GM23338 (cell line): ENCODE measurements around the gene SCYGR6. TPM values are rescaled to one million over a fixed set of nuclear protein-coding genes. Genes with fewer than 3 reads are reported as not detected.
A peak's percentile ranks its signal among the peaks of the same experiment; 100 is the strongest.

ENCODE experiments used
- ATAC-seq: fragments of 200-7000 bp; cut with Tn5 transposase; 3 replicates; pipeline ENCODE4 v1.9.1; 2020
- DNase-seq: peaks from one replicate; pipeline ENCODE4 v3.0.0-alpha.2; 2015; ENCODE audit warnings: low spot score
- H2AFZ ChIP-seq: fragments of 200-600 bp; sonication (generic); 2 replicates; pipeline ENCODE4 v1.8.0; 2016; ENCODE audit warnings: antibody characterized with exemption, mild to moderate bottlenecking, moderate library complexity
- H3F3A ChIP-seq: fragments of 200-600 bp; sonication (generic); replicated peaks from 2 replicates; pipeline ENCODE4 v1.8.0; 2017; ENCODE audit warnings: antibody characterized with exemption, mixed run types, low read depth
- H3K27ac ChIP-seq: fragments of 200-600 bp; sonication (generic); 2 replicates; pipeline ENCODE4 v1.6.1; 2016; ENCODE audit warnings: low read depth
- H3K27me3 ChIP-seq: fragments of 200-600 bp; sonication (generic); 2 replicates; pipeline ENCODE4 v1.8.0; 2016; ENCODE audit warnings: mild to moderate bottlenecking, mixed run types, moderate library complexity; ENCODE audit not compliant: insufficient read depth
- H3K36me3 ChIP-seq: fragments of 200-600 bp; sonication (generic); 2 replicates; pipeline ENCODE4 v1.8.0; 2016; ENCODE audit warnings: mild to moderate bottlenecking; ENCODE audit not compliant: insufficient read depth
- H3K4me1 ChIP-seq: fragments of 200-600 bp; sonication (generic); 2 replicates; pipeline ENCODE4 v1.8.0; 2016; ENCODE audit warnings: mild to moderate bottlenecking, moderate library complexity; ENCODE audit not compliant: insufficient read depth
- H3K4me2 ChIP-seq: fragments of 200-600 bp; sonication (generic); 2 replicates; pipeline ENCODE4 v1.7.1; 2017; ENCODE audit warnings: mixed run types
- H3K4me3 ChIP-seq: fragments of 200-600 bp; sonication (generic); 2 replicates; pipeline ENCODE4 v1.6.1; 2016; ENCODE audit warnings: mixed run types
- H3K79me2 ChIP-seq: fragments of 200-600 bp; sonication (generic); replicated peaks from 2 replicates; pipeline ENCODE4 v1.8.0; 2017; ENCODE audit warnings: mild to moderate bottlenecking; ENCODE audit not compliant: insufficient read depth
- H3K9me2 ChIP-seq: fragments of 200-600 bp; sonication (generic); 2 replicates; pipeline ENCODE4 v1.8.0; 2017; ENCODE audit not compliant: insufficient read depth
- H4K20me1 ChIP-seq: fragments of 200-600 bp; sonication (generic); replicated peaks from 2 replicates; pipeline ENCODE4 v1.8.0; 2017; ENCODE audit warnings: mild to moderate bottlenecking; ENCODE audit not compliant: insufficient read depth
- H3K27ac Mint-ChIP-seq: 2 replicates; pipeline ENCODE4 v1.8.0; 2020; ENCODE audit warnings: inconsistent platforms, mild to moderate bottlenecking, moderate library complexity, mixed read lengths
- H3K27me3 Mint-ChIP-seq: 3 replicates; pipeline ENCODE4 v1.8.0; 2022; ENCODE audit warnings: low read depth, mild to moderate bottlenecking, moderate library complexity, mixed read lengths, inconsistent platforms; ENCODE audit not compliant: insufficient read depth, poor library complexity
- H3K36me3 Mint-ChIP-seq: 3 replicates; pipeline ENCODE4 v1.8.0; 2021; ENCODE audit warnings: low read depth, mild to moderate bottlenecking, inconsistent platforms, moderate library complexity, mixed read lengths
- H3K4me1 Mint-ChIP-seq: 3 replicates; pipeline ENCODE4 v1.8.0; 2020; ENCODE audit warnings: mild to moderate bottlenecking, inconsistent platforms, mixed read lengths
- H3K4me3 Mint-ChIP-seq: 3 replicates; pipeline ENCODE4 v1.8.0; 2021; ENCODE audit warnings: moderate library complexity, mild to moderate bottlenecking, inconsistent platforms, mixed read lengths
- H3K9me3 Mint-ChIP-seq: 3 replicates; pipeline ENCODE4 v1.8.0; 2020; ENCODE audit warnings: moderate library complexity, mild to moderate bottlenecking, inconsistent platforms, mixed read lengths
- CREB1 ChIP-seq: fragments of 250-450 bp; sonication (Bioruptor Pico); IDR thresholded peaks from 2 replicates; pipeline ENCODE4 v1.5.0; 2020; ENCODE audit warnings: low read depth, mild to moderate bottlenecking, moderate library complexity
- CTCF ChIP-seq, 2 experiments: fragments of 200-600 bp in 1 of 2; sonication (generic) in 1 of 2; conservative IDR thresholded peaks; 2 replicates each; pipeline versions ENCODE4 v1.5.1 to v1.6.1; 2016 to 2017; ENCODE audit warnings: antibody characterized with exemption in 2 of 2, low read depth in 2 of 2, mild to moderate bottlenecking in 2 of 2, moderate library complexity in 1 of 2
- ETS1 ChIP-seq: IDR thresholded peaks from 2 replicates; pipeline ENCODE4 v1.6.1; 2016; ENCODE audit warnings: antibody characterized with exemption
- EZH2 ChIP-seq: fragments of 200-600 bp; sonication (generic); IDR thresholded peaks from one replicate; pipeline ENCODE4 v1.8.0; 2017; ENCODE audit warnings: antibody characterized with exemption, mild to moderate bottlenecking, low read depth; ENCODE audit not compliant: unreplicated experiment
- EZH2phosphoT487 ChIP-seq: fragments of 200-600 bp; sonication (generic); IDR thresholded peaks from one replicate; pipeline ENCODE4 v1.8.1; 2018; ENCODE audit warnings: antibody characterized with exemption; ENCODE audit not compliant: unreplicated experiment
- NANOG ChIP-seq: IDR thresholded peaks from 2 replicates; pipeline ENCODE4 v1.6.1; 2016; ENCODE audit warnings: antibody characterized with exemption, borderline replicate concordance
- POLR2AphosphoS5 ChIP-seq: IDR thresholded peaks from 2 replicates; pipeline ENCODE4 v1.6.1; 2016; ENCODE audit warnings: antibody characterized with exemption, low read depth
- REST ChIP-seq: IDR thresholded peaks from one replicate; pipeline ENCODE4 v1.6.1; 2018; ENCODE audit warnings: antibody characterized with exemption; ENCODE audit not compliant: unreplicated experiment
- STAT1 ChIP-seq: IDR thresholded peaks from one replicate; pipeline ENCODE4 v1.6.1; 2016; ENCODE audit warnings: antibody characterized with exemption; ENCODE audit not compliant: unreplicated experiment
- ZNF331 ChIP-seq: fragments of 250-450 bp; sonication (Bioruptor Pico); IDR thresholded peaks from 2 replicates; pipeline ENCODE4 v1.5.0; 2020; ENCODE audit warnings: low read depth, mild to moderate bottlenecking, moderate library complexity
- long read RNA-seq: library from polyadenylated mRNA; unstranded; transcript quantifications from one replicate; pipeline ENCODE4 v2.0.0, GENCODE V29; 2020; ENCODE audit not compliant: unreplicated experiment
- polyA plus RNA-seq: library from polyadenylated mRNA; unstranded; fragments of >200 nt; fragmentation: Nextera tagmentation; extraction: Ambion mirVana; gene quantifications from 2 replicates; pipeline ENCODE4 v1.2.1, GENCODE V29; 2016
- total RNA-seq: library from RNA; depleted of rRNA; stranded (reverse); fragments of >200 nt; shearing (Covaris generic); gene quantifications from 2 replicates; pipeline ENCODE4 v1.2.3, GENCODE V29; 2014; rRNA removed

SCYGR6 gene
- total RNA-seq (not detected in 2 replicates), polyA plus RNA-seq (not detected in 2 replicates)
- long read RNA-seq = 0 reads

- H3K27ac Mint-ChIP-seq = no peak within 1 kb of the TSS
- no peaks in the 10 kb centered on the region for H3K27me3 Mint-ChIP-seq
- H3K4me2 ChIP-seq = no peak within 1 kb of the TSS
- no peak for DNase-seq
- no peak for ATAC-seq
- no peaks in the 10 kb centered on the region; the same call in 2 of the 3 replicates for H3K4me1 Mint-ChIP-seq
- no peaks in the 10 kb centered on the region for H3K4me1 ChIP-seq
- H3K27ac ChIP-seq = no peak within 1 kb of the TSS
- no peaks in the 10 kb centered on the region for H3K9me3 Mint-ChIP-seq
- TF ChIP-seq NANOG (no peak), CREB1 (CRISPR knock-in tag) (no peak), ZNF331 (CRISPR knock-in tag) (no peak), POLR2AphosphoS5 (no peak), STAT1 (no peak), EZH2phosphoT487 (no peak), ETS1 (no peak), EZH2 (no peak)
- no peaks in the 10 kb centered on the region for H3K9me2 ChIP-seq
- H3F3A ChIP-seq = no peaks in the 10 kb centered on the region
- H3K4me3 Mint-ChIP-seq = no peak within 1 kb of the TSS
- no peak within 1 kb of the TSS for H3K4me3 ChIP-seq
- H2AFZ ChIP-seq = no peak within 1 kb of the TSS
- H4K20me1 ChIP-seq = no peaks in the 10 kb centered on the region
- no peaks in the 10 kb centered on the region for H3K27me3 ChIP-seq
- no peaks in the 10 kb centered on the region for H3K36me3 ChIP-seq
- H3K36me3 Mint-ChIP-seq = no peaks in the 10 kb centered on the region
- no peaks in the 10 kb centered on the region for H3K79me2 ChIP-seq
Observed at GRCh38 chr2:227724394-227725039, at the start of gene SCYGR6. Gene SCYGR6 (minus strand): TSS chr2:227724757. CDS start chr2:227724757, 0 bp downstream.

GRCh38 chr2:227774011-227774624, 49.6 kb upstream of the SCYGR6 start:
- Histone ChIP-seq H4K20me1 (no peaks in the 10 kb centered on the region), H3K4me3 (no peak overlapping the region), H3K79me2 (no peaks in the 10 kb centered on the region), H3K27ac (no peak overlapping the region), H3F3A (no peaks in the 10 kb centered on the region), H3K27me3 (no peaks in the 10 kb centered on the region), H3K4me2 (no peak overlapping the region), H3K9me2 (no peaks in the 10 kb centered on the region), H3K36me3 (no peaks in the 10 kb centered on the region), H3K4me1 (peaks cover 17% of the 10 kb centered on the region), H2AFZ (no peak overlapping the region; the same call in 1 of the 2 replicates)
- Mint-ChIP-seq H3K4me3 (no peak overlapping the region), H3K36me3 (no peaks in the 10 kb centered on the region), H3K27me3 (peaks cover 4% of the 10 kb centered on the region), H3K9me3 (peaks cover 2% of the 10 kb centered on the region; the same call in 2 of the 3 replicates), H3K4me1 (peaks cover 16% of the 10 kb centered on the region), H3K27ac (no peak overlapping the region)
- peak; percentile 77 for DNase-seq
- TF ChIP-seq CTCF (conservative IDR thresholded peaks at IDR 0.05; ENCODE audit: low read depth in 2 of 2) (peak; percentile 70 to 72), REST (no peak), ZNF331 (CRISPR knock-in tag) (no peak)
- ATAC-seq = peak; percentile 88
